Measurements from ENCODE around the gene HTRA1.

Gene HTRA1

GRCh38 chr10:122475100-122475499 lies 13.7 kb downstream of the HTRA1 start:
- TF ChIP-seq CTCF (IDR thresholded peaks at IDR 0.05; ENCODE audit: control insufficient read depth, extremely low read depth, insufficient read depth): no peak
- no peak overlapping the region for H3K4me3 ChIP-seq (ENCODE audit: low read depth, low read length)
- DNase-seq (ENCODE audit: low read depth): no peak

GRCh38 chr10:122475591-122476332 lies 14.4 kb downstream of the HTRA1 start:
- no peak for TF ChIP-seq CTCF (IDR thresholded peaks at IDR 0.05; ENCODE audit: control insufficient read depth, extremely low read depth, insufficient read depth)
- no peak overlapping the region for H3K4me3 ChIP-seq (ENCODE audit: low read depth, low read length)
- no peak for DNase-seq (ENCODE audit: low read depth)

GRCh38 chr10:122476333-122476695 lies 15.0 kb downstream of the HTRA1 start:
- no peak overlapping the region for H3K4me3 ChIP-seq (ENCODE audit: low read depth, low read length)
- DNase-seq (ENCODE audit: low read depth): no peak
- TF ChIP-seq CTCF (IDR thresholded peaks at IDR 0.05; ENCODE audit: control insufficient read depth, extremely low read depth, insufficient read depth): no peak

DNA sequence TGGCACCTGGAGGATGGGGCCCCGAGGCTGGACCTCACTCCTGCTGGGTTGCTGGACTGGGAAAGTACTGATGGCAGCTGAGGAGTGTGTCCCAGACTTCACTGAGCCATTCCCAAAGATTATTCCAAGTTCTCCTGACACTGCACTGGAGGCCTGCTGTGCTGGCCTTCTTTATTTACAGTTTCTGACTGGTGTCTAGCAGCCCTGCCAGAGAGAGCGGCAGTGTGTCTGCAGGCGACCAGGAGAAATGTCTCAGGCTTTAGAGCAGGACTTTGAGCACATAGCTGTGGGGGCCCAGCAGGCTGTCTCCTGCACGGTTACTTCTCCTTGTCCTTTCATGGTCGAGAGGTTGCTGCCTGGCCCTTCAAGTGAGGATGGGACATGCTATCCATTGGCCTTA lies 16.1 kb downstream of the HTRA1 start:
- TF ChIP-seq CTCF (IDR thresholded peaks at IDR 0.05; ENCODE audit: control insufficient read depth, extremely low read depth, insufficient read depth): no peak
- H3K4me3 ChIP-seq (ENCODE audit: low read depth, low read length): no peak overlapping the region
- no peak for DNase-seq (ENCODE audit: low read depth)

DNA sequence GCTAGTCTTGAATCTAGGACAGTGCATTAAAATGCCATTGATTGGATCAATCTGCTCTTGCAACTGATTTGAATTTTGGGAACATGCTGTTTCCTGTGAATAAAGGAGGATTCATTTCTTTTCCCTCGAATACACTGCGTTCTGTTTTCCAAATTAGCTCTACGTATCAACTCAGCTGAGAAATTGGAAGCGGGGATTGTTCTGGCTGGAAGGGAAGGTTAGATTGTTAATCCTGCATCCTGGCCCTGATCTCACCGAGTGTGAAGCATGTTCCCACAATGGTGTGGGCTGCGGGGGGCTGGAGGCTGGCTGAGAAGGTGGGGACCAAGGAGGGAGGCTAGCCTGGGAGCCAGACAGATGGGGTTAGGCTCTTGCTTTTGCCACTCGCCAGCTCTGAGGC lies 17.6 kb downstream of the HTRA1 start:
- no peak for TF ChIP-seq CTCF (IDR thresholded peaks at IDR 0.05; ENCODE audit: control insufficient read depth, extremely low read depth, insufficient read depth)

GRCh38 chr10:122480146-122480833 lies 18.9 kb downstream of the HTRA1 start:
- no peak overlapping the region for H3K4me3 ChIP-seq (ENCODE audit: low read depth, low read length)
- DNase-seq (ENCODE audit: low read depth): no peak
- TF ChIP-seq CTCF (IDR thresholded peaks at IDR 0.05; ENCODE audit: control insufficient read depth, extremely low read depth, insufficient read depth): no peak

More for the DNA sequence above, 17.6 kb downstream of the HTRA1 start:
- no peak for DNase-seq (ENCODE audit: low read depth)
- H3K4me3 ChIP-seq (ENCODE audit: low read depth, low read length): no peak overlapping the region
